NAMALWA (cell line): ENCODE measurements around the gene ATP11A.
"Not testable (repeated sequence)": the region's sequence is repeated elsewhere in the genome, so short reads cannot be mapped to it uniquely, and the experiment has no call there.

ENCODE experiments used
- DNase-seq: peaks from one replicate; pipeline ENCODE4 v3.0.0-alpha.2; 2015; ENCODE audit warnings: low spot score

The ATP11A gene

DNA sequence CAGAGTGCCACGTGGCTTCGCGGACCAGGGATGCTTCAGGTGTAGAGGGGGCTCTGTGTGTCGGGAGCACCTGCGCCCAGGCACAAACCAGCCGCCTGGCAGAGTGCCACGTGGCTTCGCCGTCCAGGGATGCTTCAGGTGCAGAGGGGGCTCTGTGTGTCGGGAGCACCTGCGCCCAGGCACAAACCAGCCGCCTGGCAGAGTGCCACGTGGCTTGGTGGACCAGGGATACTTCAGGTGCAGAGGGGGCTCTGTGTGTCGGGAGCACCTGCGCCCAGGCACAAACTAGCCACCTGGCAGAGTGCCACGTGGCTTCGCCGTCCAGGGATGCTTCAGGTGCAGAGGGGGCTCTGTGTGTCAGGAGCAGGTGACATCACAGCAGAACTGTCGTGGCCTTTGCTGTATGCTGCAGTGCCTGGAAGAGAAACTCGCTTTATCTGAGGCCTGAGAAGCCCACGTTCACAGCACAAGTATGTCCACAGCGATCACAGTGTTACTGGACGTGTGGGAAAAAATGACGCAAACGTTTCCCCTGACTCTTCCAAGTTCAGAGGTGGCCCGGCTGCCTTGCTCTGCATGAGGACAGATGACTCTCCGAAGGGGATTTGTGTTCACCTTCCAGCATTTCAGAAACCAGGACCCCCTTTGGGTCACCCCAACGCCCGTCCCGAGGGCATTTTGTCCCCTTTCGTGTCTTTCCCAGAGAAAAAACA lies 151.6 kb downstream of the ATP11A start:
- not testable (repeated sequence) for DNase-seq

DNA sequence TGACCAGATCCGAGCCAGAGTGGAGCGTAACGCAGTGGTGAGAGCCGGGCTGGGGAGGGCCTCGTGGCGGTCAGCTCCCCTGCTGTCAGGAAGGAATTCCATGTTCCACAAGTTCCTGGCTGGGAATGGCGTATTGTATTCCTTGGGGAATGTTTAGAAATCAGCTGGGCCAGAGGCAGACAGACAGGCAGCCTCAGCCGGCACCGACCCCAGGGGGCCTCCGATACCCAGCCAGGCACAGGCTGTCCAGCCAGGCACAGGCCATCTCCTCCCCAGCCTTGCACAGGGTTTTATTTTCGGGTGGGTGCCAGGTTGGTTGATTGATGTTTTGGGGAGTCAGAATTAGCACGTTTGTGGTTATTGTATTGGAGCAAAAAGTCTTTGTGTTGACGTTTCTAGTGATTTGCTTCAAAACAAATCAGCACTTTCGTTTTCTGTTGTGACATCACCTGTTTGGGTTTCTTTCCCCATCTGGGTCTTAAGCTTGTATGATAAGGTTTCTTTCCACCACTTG lies 152.6 kb downstream of the ATP11A start:
- peak; percentile 13 for DNase-seq

DNA sequence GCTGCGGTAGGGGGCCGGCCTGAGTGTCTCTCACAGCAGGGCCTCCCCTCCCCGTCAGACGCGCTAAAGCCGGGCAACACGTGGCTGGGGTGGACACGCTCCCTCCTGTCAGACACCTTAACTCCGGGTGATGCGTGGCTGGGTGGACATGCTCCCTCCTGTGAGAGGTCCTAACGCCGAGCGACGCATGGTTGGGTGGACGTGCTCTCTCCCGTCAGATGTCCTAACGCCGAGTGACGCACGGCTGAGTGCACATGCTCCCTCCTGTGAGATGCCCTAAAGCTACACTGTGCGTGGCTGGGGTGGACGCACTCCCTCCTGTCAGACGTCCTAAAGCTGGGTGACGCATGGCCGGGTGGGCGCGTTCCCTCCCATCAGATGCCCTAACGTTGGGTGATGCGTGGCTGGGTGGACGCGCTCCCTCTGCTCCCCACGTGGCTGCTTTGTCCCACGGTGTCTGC lies 153.1 kb downstream of the ATP11A start:
- no peak for DNase-seq

DNA sequence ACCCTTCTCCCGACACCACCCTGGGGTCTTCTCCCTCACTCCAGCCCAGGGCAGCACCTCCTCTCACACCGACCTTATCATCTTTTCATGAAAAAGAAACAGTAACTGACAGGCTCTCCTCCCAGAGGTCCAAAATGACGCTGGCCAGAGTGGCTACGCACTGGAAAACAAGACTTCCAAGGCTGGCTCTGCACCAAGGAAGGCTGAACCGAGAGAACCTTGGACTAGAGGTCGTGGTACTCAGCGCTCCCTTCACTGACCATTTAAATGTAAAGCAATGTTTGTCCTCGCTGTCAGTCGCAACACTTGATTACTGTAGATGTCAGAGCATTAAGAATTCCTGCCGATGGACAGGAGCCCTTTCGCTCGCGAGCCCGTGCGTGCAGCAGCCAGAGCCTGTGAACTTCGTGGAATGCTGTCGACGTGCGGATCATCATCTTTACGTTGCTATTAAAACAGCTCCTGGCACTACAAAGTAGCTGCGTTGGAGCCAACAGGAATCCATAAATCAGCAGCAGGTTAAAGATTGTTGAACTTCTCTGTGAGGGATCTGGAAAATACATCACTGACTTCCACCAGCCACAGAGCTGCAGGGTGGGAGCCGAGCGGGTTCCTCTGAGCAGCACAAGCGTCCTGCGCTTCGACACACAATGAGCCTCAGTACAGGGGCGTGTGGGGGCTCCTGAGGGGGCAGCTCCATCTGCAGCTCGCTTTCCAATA lies 153.7 kb downstream of the ATP11A start:
- no peak for DNase-seq

DNA sequence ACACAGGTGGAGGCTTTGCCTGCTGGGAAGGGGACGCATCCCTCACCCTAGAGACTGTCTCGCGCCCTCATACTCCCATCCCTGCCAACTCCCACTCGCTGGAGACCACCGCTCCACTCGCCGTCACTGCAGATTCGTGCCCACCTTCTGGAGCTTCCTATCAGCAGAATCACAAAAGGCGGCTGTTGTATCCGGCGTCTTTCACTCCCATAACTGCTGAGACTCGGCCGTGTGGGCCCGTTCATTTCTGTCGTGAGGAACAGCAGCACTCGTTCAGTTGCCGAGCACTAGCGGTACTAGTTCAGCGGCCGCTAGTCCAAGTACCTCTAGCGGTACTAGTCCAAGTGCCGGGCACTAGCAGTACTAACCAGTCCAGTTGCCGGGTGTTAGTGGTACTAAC lies 154.6 kb downstream of the ATP11A start:
- no peak for DNase-seq

DNA sequence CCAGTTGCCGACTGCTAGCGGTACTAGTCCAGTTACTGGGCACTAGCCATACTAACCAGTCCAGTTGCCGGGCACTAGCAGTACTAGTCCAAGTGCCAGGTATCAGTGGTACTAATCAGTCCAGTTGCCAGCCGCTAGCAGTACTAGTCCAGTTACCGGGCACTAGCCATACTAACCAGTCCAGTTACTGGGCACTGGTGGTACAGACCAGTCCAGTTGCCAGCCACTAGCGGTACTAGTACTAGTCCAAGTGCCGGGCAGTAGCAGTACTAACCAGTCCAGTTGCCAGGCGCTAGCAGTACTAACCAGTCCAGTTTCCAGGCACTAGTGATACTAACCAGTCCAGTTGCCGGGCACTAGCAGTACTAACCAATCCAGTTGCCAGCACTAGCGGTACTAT lies 155.0 kb downstream of the ATP11A start:
- no peak for DNase-seq

DNA sequence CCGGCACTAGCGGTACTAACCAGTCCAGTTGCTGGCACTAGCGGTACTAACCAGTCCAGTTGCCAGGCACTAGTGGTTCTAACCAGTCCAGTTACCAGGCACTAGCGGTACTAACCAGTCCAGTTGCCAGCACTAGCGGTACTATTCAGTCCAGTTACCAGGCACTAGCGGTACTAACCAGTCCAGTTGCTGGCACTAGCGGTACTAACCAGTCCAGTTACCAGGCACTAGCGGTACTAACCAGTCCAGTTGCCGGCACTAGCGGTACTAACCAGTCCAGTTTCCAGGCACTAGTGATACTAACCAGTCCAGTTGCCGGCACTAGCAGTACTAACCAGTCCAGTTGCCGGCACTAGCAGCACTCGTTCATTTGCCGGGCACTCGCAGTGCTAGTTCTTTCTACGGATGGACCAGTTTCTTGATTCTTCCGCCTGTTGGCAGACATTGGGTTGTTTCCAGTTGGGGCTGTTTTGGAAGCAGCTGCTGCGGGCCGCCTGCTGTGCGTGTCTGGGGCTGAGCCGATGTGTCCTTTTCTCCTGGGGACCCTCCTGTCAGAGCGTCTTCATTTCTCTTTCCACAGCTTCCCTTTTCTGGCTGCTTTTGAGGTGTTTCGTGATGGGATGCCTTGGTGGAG lies 155.8 kb downstream of the ATP11A start:
- DNase-seq = no peak

DNA sequence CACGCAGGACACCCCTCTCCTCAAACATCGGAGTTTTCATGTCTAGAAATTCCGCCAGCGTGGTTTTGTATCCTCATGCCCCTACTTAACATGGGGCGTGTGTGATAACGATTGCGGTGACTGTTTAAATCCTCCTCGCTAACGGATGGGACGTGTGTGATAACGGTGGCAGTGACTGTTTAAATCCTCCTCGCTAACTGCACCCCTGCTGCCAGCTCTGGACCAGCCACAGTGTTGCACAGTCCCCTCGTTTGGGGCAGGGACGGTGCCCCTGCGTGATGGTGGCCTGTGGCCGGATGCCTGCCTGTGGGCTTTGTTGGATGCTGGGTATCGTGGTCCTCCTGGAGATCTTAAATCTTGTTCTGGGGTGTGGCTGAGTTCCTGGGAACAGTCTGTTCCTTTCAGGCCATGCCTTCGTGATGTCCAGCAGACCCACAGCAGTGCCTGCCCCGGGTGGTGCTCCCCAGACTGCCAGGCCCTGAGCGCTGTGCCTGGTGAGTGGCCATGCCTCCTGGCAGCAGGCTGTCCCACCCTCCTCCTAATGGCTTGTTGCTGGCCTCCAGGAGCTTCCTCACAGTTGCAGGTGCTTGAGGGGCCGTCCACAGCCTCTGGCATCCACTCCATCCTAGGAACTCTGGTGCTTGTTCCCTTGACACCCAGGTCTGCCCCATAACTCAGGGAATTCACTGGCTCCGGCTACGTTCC lies 156.7 kb downstream of the ATP11A start:
- DNase-seq = no peak

DNA sequence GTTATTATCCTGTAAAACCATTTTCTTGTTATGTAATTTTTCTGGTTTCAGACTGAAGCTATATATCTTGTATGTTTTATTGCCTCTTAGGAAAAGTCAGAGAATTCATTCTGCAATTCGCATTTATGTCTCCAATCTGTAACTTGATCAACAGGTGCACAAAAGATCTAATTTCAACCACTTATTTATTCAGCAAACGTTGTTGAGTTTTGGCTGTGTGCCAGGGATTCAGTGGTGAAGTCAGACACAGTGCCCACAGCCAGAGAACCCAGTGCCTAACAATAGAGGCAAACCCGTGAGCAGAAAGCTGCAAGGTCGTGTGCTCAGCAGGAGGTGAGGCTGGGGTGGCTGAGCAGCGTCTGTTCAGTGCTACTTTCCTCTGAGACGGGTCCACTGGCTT lies 159.7 kb downstream of the ATP11A start:
- DNase-seq = peak; percentile 43

DNA sequence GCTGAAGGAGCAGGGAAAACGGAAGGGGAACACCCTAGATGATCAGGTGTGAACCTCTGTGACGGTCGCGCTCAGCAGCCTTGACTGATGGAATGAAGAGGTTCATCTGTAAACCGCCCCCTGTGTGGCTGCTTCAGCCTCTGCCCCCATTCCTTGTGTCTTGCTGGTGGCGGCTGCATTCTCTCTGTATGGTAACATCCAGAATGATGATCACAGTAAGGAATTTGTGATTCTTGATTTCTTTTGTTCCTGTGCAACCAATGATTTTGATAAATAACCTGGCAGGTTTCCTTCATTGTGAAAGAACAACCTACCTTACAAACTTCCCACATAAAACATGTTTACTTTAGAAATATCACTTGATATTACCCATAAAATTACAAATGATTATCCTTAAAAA lies 160.4 kb downstream of the ATP11A start:
- DNase-seq = no peak

DNA sequence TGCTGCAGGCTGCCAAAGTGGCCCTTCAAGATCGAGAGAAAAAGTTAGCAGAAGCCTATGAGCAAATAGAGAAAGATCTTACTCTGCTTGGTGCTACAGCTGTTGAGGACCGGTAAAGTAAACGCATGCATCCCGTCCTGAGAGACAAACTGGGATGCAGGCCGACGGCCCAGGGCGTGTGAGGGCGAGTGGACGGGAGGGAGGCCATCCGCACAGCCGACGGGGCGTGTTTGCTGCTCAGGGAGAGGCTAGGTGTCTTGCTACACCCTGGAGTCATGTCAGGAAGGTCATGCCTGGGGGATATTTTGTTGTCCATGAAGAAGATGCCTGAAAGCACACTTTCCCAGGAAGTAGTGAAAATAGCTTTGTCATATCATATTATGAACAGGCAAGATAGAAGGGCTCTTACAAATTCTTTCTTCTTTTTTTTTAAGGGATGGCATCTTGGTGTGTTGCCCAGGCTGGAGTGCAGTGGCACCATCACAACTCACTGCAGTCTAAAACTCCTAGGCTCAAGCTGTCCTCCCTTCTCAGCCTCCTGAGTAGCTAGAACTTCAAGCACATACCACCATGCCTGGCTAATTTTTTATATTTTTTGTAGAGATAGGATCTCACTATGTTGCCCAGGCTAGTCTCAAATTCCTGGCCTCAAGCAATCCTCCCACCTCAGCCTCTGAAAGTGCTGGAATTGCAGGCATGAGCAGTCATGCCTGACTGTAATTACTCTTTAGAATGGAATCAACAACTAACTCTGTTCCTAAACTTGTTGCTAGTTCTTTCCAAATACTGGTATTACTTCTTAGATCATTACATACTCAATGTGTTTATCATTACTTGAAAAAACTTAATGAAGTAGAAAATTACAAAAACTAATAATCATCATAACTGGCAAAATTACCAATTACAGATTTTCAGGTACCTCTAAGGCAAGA lies 161.5 kb downstream of the ATP11A start:
- DNase-seq = no peak

DNA sequence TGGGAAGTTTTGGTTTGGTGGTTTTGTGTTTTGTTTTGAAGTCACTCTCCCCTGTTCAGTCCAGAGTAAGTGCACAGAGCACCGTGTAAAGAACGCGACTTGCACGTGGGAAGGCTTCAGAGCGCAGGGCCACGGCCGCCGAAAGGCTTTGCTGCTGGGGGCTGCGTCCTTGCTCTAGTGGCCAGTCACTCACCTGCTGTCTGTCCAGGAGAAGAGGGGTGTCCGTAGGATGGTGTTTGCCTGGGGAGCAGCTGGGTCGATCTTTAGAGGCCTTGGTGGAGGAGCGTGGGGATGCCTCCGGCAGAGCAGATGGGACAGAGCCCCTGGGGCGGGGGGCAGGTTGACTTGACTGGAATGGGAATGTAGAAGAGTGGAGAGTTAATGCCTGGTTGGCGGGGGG lies 162.6 kb downstream of the ATP11A start:
- DNase-seq = no peak

DNA sequence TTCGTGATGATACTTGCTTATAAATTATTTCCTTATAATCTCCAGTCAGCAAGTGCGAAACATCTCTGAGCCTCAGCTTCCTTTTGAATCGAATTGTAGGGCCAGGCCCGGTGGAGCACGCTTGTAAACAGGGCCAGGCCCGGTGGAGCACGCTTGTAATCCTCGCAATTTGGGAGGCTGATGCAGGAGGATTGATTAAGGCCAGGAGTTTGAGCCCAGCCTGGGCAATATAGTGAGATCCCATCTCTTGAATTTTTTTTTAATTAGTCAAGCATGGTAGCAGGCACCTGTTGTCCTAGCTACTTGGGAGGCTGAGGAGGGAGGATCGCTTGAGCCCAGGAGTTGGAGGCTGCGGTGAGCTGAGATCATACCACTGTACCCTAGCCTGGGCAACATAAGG lies 163.0 kb downstream of the ATP11A start:
- DNase-seq = no peak

DNA sequence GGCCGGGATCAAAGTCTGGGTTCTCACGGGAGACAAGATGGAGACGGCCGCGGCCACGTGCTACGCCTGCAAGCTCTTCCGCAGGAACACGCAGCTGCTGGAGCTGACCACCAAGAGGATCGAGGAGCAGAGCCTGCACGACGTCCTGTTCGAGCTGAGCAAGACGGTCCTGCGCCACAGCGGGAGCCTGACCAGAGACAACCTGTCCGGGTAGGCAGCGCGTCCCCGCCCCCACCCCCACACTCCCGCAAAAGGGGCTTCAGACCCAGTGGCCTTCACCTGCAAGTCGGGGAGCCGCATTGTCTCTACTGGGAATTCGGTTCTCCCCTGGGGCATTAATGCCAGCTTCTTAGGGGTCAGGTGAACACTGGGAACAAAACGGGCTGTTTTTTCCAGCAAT lies 164.5 kb downstream of the ATP11A start:
- no peak for DNase-seq

DNA sequence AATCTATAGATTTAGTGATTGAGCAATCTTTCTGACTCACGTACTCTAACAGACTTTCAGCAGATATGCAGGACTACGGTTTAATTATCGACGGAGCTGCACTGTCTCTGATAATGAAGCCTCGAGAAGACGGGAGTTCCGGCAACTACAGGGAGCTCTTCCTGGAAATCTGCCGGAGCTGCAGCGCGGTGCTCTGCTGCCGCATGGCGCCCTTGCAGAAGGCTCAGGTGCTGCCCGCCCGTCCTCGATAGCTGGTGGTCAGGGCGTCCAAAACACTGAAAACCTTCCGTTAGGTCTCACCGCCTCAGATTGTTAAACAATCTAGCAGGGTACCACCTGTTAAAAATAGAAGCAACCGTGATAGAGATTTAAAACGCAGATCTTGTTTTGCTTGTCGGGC lies 166.0 kb downstream of the ATP11A start:
- DNase-seq = no peak

DNA sequence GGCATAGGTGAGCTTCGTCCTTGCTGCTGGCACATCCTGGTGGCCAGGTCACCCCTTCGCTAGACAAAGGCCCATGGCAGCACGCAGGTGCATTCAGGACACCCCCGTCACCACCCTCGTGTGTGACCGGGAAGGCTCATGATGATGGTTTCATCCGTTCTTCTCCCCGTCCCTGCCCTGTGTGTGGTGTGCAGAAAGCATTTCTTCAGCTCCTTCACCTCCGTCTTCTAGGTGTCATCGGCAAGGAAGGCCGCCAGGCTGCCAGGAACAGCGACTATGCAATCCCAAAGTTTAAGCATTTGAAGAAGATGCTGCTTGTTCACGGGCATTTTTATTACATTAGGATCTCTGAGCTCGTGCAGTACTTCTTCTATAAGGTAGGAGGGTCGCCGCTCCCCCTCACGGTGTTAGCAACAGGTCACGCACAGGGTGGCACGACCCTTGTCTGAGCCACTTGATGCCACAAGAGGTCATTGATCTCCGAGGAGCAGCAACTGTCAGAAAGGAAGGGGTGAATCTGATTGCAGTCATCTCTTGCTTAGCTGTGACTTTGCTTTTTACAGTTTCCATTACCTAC lies 168.2 kb downstream of the ATP11A start:
- no peak for DNase-seq

DNA sequence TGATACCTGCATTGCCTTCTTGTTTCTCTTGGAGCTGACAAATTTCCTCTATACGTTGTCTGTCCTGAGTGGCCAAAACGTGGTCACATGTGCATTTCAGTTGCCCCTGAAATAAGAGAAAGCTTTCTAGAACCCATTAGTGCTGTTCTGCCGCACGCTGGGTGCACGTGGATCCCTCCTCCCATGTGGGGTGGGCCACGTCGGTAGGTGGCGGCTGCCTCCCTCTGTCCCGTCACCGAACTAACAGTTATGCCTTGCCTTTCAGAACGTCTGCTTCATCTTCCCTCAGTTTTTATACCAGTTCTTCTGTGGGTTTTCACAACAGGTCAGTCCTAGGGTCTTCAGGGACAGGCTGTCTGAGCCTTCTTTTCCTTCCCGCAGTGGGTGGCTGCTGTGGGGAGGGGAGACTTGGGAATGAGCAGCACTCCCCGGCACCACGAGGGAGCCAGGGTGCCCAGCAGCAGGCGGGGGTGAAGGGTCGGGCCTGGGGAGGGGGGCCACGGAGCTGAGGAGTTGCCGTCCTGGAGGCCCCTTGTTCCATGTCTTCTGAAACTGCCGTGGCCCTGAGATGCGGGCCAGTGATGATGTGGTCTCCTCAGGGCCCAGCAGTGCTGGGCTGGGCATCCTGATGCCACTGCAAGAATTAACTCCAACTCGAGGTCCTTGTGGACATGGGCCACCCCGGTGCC lies 169.4 kb downstream of the ATP11A start:
- no peak for DNase-seq

DNA sequence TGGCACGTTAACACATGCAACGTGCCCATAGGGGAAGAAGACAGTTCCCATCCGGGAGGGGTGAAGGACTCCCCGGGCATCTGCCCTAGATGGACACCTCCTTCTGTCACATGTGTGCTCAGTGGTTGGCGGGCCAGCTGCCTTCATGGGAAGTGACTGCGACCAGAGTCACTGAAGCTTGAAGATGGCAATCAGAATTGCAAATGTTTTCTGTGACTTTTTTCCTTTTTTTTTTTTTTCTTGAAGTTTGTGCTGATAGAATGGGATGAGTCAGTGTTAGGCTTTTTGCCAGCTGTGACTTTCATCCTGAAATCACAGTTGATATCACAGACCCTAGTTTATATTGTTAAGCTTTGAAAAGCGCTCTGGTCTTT lies 170.0 kb downstream of the ATP11A start:
- DNase-seq = peak; percentile 63

DNA sequence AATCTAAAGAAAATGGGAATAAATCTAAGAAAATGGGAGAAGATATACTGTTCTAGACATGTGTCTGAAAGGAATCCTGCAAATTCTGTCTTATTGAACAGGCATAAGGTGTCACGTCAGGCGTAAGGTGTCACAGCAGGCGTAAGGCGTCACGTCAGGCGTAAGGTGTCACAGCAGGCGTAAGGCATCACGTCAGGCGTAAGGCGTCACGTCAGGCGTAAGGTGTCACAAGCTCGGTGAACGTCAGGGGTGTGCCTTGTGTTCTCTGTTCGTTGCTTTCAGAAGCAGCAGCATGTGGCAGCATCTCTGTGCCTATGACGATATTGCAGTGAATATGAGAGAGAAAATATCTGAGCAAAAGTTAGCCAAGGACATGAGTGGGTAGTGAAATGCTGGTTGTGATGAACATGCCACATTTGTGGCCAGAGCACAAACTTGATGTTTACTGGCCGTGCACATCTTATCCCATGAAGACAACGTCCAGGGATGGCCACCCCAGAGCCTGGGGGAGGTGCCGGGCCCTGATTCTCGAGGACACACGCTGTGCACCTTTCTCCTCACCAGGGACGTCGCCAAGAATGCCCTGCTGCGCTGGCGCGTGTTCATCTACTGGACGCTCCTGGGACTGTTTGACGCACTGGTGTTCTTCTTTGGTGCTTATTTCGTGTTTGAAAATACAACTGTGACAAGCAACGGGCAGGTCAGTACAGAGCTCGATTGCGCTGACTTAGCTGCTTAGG lies 172.2 kb downstream of the ATP11A start:
- DNase-seq = no peak

DNA sequence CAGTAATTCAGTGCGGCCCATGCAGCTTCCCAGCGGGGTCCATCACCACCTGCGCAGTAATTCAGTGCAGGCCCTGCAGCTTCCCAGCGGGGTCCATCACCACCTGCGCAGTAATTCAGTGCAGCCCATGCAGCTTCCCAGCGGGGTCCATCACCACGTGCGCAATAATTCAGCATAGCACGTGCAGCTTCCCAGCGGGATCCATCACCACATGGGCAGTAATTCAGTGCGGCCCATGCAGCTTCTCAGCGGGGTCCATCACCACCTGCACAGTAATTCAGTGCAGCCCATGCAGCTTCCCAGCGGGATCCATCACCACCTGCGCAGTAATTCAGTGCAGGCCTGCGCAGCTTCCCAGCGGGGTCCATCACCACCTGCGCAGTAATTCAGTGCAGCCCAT lies 173.5 kb downstream of the ATP11A start:
- not testable (repeated sequence) for DNase-seq
